Frontal cortex (tissue), 4 donors: Measurements from ENCODE around the gene IL34. TPM values are rescaled to one million over a fixed set of nuclear protein-coding genes. Genes with fewer than 3 reads are reported as not detected.
A peak's percentile ranks its signal among the peaks of the same experiment; 100 is the strongest.

ENCODE experiments used
- DNase-seq, 2 donors: peaks; one replicate each; pipeline ENCODE4 v3.0.0; 2012; ENCODE audit warnings: low spot score in 2 of 2
- FAIRE-seq: peaks from 2 replicates; lab custom pipeline; 2012; peaks lifted over from hg19 to GRCh38; lab: Jason Lieb, UNC
- total RNA-seq: library from RNA; depleted of rRNA; stranded (reverse); fragments of >200 nt; gene quantifications from one replicate; pipeline ENCODE4 v1.2.3, GENCODE V29; 2014
- donor health status: control.
- donor health status: control.
- donor health status: control.

Gene IL34
- total RNA-seq, 1 donor from 2014 or later = 1.6 TPM

DNA sequence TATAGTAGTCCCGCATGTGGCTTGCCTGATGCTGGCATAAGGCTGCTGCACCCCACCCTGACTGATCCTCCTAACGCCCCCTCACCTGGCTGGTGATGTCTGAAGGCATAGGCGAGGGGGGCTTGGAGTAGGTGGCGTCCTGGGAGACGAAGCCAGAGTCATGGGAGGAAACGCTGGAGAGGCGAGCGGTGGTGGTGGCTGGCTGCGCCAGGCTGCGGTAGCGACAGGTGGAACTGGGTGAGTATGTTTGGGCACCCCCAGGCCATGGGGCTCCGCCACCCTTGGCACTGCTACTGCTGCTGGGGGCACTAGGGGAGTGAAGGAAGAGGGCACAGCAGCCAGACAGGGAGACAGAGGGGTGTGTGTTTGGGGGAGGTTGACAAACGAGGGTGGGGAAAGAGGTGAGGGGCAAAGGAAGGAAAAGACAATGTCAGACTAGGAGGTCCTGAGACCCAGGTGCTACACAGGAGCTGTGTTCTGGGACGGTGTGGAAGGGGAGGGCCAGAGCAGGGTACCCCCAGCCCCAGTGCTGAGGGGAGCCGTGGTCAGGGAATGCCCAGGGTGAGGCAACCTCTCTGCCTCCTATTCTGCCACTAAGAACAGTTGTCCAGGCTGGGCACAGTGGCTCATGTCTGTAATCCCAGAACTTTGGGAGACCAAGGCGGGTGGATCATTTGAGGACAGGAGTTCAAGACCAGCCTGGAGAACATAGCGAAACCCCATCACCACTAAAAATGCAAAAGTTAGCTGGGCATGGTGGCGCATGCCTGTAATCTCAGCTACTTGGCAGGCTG is 28.1 kb downstream of the IL34 start:
- no peak for FAIRE-seq
- no peak for DNase-seq

DNA sequence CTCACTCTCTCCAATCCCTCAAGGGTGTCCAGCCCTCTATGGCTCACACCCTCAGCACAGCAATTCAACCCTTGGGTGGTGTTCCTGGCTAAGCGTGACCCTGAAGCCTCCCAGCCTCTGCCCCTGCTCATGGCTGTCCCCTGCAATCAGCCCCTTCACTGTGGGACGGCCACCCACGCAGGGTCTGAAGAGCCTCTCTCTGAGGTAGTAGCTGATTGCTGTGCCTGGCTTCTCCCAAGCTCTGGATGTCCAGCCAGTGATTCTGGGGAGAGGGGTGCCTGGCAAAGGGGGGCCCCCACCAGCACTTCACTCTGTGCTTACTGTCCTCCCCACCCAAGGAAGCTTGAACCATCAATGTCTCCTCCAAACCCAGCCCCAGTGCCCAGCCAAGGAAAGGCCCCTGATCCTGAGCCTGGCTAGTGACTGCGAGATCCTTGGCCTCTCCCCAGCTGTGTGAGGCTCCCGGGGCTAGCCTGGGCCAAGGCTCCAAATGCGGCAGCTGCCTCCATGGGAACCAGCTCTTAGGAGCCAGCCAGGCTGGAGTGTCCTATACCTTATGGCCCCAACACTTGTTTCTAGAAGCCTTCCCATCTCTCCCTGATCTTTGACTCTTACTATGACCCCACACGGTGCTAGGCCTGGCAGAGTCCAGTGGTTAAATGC is 29.6 kb downstream of the IL34 start:
- DNase-seq (no peak), FAIRE-seq (no peak)

DNA sequence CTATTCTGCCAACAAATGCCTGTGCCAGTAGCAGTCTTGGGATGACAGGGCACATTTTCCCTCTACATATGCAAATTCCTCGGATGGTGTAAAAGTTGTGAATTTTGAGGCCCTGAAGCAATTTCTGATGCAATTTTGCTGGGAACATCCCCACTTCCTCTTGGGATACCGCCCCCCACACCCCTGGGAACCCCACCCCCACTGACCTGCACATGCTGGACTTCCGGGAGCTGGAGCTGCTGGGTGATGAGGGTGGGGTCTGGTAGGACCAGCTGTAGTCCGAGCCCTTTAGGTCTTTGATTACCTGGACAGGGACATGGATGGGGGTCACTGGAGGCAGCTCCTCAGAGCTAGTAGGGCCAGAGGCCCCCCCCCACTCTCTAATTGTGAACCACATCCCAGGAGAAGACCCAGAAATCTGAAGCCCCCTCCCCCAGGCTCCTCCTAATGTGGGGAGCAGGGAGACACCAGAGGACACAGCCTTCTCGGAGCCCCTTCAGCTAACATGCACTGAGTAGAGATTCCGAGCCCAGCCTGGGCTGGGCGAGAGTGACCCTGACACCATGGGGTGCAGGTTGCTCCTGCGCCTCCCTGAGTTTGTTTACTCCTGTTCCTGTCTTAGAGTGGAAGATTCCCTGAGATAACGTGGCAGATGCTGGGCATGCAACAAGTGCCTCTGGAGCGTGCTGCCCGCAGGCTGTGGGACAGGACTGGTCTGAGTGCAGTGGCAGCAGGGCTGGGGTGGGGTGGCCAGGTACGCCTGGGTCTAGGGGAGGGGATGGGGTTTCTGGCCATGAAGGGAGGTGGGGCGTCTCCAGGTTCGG is 30.5 kb downstream of the IL34 start:
- DNase-seq (no peak), FAIRE-seq (no peak)

DNA sequence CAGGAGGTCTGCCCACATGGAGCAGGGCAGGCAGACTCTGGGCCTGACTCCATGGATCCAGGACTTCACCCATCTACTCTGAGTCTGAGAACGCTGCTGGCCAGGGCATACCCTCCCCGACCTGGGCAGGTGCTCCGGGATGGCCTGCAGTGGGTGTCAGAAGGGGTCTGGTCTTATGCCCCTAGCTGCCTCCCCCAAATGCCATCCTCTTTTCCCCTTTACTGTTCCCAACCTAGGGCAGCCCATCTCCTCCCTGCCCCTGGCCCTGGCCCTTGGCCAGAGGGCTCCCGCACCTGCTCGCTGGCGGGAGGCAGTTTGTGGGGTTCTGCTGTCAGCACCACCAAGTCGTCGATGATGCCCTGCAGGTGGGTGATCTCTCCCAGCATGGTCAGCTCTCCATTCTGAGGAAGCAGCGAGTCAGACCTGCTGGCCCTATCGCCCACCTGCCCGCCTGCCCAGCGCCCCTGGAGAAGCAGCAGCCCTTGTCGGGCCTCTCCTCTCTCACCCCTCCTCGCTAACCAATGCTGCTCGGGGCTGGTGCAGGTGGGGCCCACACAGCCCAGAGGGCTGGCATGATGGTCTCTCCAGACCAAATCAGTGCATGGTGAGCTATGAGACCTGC is 31.3 kb downstream of the IL34 start:
- DNase-seq = no peak
- no peak for FAIRE-seq

DNA sequence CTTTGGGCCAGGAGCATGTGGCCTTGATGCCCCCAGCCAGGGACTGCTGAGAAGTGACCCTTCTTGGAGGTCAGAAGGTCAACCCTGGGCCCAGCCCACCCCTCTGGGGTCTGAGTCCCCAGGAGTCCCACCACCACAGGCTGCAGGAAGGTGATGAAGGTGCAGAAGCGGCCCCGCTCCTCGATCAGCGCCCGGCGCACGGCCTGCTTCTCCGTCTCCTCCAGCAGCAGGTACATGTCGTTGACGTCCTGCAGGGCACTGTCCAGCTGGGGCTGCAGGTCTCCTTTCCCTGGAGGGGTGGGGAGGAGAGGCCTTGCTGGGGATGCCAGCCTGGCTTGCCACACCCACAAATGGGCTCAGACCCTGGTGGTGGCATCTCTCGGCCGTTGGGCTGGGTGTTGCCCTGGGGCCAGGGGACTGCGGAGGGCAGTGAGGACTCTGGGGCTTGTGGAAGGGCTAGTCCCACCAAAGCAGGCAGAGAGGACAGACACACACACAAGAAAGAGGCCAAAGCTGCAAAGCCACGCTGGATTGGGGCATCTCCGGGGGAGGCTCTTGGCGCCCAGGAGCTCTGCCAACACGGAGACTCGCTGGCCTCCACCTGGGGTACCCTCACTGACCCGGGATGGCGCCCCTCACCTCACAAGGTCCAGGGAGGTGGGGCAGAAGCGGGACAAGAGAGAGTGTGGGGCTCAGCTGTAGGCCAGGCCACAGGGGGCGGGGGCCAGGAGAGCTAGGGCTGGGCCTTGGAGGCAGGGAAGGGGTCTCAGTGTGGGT is 31.9 kb downstream of the IL34 start:
- no peak for FAIRE-seq

DNA sequence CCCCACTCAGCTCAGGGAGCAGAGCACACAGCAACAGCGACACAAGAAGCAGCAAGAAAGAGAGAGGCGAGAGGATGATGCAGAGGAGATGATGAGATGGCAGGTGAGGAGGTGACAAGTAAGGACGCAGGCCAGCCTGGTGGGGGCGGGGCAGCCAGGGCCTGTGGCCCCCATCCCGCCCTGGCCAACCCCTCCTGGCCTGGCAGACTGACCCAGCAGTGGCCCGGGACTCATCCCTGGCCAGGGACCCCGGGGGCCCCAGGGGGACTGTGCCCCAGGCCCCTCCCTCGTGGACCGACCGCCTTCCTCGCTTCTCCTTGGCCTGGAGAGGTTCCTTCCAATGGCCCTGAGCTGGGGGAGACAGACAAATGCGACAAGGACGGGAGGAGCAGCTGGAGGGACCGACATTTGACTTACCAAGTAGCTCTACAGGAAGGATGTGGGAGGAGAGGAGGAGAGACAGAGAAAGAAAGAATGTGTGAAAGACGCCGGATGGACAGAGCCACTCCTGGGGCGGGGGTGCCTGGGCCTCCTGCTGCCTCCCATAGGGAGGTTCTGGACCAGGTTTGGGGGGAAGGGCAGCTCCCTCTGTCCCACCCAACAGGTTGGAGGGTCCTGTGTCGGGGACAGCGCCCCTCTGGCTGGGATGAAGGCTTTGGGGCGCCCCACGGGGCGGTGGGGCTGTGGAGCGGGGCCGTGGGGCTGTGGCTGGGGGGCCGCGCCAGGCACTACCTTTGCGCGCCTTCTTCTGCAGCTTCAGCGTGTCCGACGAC is 32.7 kb downstream of the IL34 start:
- DNase-seq = no peak
- no peak for FAIRE-seq

More for the DNA sequence above, 31.9 kb downstream of the IL34 start:
- no peak for DNase-seq

DNA sequence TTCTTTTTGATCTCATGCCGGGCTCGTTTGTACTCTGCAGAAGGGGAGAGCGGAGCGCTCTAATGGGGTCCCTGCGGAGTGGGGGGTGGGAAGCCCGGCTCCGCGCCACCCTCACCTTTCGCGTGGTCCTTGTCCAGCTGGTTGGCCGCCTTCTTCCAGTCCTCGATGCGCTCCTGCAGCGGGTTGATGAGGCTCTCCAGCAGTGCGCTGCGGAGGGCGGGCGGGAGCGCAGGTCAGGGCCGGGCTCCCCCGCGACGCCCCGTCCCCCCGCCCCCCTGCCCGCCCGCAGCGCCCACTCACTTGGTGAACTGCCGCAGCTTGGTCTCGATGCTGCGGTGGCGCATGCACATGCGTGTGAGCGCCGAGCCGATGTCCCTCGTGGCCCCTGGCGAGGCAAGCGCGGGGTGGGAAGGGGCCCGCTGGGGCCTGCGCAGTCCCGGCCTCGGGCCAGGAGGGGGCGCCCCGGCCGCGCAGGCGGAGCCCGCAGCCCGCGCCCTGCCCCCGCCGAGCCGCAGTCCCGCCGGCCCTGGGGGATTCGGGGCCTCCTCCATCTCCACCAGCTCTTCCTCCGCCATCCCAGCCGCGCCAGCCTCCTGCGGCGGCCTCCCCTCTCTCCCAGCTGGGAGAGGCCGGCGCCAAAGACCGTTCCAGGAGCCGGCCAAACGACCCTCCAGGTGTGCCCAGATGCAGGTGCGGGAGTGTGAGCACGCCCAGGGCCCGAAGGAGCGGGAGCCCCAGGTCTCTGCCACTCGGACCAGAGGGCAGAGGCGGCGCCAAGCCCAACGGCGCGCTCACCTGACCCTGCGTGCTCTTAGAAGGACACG is 33.5 kb downstream of the IL34 start:
- no peak for FAIRE-seq

DNA sequence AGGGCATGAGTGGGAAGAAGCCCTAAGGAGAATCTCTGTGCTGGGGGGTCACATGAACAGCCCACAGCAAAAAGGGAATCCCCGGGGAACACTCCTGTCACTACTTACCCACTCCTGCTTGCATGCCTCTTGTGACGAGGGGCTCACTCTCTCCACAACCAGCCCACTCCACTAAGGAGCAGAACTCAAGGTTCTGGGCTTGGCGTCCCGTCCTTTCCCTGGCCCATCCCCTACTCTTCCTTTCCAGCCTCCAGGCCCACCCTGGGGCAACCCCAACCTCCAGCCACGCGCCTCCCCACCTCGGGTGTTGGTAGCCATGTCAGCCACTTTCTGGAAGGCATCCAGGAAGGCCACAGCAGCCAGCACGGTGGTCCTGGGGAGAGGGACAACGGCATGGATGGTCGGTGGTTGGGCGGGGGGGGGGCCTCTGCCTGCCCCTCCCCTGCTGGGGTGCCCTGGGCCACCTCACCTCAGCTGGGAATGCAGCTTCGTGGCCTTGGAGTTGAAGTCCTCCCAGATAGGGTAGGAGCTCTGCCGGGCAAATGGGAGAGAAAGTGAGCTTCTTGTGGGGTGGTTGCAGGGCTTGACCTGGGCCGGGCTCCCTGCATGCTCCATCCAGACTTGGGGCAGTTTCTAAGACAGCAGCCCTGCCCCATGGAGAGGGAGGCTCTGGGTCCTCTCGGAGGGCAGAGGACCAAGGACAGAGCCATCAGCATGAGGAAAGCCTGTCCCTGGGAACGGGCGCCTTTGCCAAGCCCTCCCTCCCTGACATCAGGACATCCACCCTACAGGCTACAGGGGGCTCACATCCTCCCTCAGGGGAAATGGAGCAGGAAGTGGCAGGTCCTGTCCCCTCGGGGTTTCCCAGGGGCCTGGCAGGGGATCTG is 34.4 kb downstream of the IL34 start:
- no peak for FAIRE-seq
- DNase-seq = no peak

More for the DNA sequence above, 33.5 kb downstream of the IL34 start:
- peak; percentile 78 to 88 for DNase-seq

DNA sequence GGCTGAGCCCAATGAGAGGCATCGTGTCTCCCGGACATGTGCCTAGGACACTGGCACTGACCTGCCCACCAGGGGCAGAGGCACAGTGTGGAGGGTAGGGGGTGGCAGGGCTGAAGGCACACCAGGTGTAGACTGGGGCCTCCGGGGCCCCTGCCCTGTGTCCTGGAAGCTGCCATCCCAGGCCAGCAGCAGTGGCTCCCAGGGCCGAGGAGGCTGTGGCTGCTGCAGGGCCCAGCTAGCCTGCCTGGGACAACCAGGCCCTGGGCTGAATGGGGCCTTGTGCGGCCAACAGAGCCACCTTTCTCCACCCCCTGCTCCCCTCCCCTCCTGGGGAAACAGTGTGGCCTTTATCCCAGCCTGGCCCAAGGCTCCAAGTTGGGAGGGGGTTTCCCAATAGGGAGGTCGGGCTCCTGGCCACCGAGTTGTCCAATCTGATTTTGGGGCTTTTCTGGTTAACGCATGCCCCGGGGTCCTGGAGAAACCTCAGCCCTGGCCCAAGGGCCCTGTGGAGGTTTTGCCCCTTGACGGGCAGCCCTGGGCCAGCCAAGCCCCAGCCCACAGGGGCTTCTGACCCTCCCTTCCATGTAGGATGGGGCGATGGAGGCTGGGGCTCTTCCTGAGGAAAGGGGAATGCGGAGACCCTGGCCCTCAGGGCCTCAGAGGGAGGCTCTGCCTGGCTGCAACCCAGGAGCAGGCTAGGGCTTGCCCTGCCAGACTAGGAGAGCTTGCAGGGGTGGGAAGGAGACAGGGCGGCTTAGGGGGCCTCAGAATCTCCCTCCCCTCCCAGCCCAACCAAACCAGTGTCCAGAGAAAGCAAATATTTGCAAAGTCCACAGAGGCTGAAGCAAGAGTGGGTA is 35.3 kb downstream of the IL34 start:
- peak; percentile 76 to 88 for DNase-seq
- no peak for FAIRE-seq

DNA sequence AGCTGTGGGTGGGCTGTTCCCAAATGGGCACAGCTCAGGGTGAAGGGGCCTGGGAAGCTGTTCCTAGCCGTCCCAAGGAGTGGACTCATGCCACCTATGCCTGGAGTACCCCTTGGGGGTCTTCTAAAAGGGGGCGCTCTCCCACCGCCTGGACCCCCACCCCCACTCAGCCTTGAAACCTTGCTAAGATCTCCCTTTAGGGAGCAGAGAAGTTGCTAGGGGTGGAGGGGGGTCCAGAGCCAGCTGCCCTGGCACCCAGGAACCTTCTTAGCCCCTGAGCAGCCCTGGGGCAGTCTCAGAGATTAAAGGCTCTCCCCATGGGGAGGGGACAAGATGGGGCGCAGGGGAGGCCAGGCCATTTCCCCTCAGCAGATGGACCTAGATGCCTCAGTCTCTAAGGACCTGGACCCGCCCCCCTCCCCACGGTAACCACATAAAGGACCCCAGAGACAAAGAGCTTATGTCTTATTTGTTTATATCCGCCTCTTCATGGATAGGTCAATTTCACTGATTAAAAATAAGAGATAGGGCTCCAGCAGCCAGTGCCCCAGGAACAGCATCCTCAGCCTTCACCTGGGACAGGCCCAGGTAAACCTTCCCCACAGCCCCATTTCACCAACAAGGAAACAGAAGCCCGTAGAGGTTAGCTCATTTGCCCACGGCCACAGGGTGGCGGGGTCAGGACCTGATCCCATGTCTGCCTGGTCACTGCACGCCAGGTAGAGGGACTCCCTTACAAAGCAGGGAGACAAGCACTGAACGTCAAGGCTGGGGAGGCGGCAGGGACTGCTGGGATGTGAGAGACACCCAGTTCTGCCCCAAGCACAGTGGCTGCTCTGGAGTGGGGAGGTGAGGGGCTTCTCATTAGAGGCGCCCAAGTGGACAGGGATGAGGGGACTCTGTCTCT is 36.1 kb downstream of the IL34 start:
- FAIRE-seq (no peak), DNase-seq (no peak)

DNA sequence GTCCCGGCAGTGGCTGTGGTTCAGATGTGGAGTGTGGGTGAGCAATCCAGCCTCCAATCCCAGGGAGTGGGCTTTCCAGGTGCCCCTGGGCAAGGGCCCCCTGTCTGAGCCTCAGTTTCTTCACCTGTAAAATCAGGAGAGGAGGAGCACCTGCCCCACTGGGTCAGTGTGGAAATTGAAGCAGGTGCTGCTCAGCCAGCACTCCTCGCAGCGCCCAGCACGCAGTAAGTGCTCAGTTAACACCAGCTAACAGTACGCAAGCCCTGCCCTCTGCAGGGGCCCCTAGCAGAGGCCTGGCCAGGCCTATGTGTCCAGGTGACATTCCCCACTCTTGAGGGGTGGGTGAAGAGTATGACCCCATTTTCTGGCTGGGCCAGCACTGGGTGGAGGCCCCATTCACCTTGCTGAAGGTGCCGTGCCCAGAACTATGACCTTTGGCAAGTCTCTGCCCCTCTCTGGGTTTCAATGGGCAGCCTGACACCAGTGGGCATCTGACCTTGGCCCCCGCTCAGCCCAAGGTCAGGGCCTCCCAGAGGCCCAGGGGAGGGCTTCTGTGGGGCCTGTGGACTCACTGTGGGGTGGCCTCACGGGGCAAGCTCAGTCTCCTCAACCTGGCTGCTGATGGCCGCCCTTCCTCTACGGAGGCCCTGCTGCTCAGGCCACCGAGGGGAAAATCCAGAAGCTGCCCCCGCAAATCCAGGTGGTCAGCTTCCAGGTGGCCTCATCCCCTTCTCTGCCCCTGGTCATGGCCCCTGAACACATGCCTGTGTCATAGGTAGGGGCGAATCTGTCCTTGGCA is 37.0 kb downstream of the IL34 start:
- DNase-seq (no peak), FAIRE-seq (no peak)

DNA sequence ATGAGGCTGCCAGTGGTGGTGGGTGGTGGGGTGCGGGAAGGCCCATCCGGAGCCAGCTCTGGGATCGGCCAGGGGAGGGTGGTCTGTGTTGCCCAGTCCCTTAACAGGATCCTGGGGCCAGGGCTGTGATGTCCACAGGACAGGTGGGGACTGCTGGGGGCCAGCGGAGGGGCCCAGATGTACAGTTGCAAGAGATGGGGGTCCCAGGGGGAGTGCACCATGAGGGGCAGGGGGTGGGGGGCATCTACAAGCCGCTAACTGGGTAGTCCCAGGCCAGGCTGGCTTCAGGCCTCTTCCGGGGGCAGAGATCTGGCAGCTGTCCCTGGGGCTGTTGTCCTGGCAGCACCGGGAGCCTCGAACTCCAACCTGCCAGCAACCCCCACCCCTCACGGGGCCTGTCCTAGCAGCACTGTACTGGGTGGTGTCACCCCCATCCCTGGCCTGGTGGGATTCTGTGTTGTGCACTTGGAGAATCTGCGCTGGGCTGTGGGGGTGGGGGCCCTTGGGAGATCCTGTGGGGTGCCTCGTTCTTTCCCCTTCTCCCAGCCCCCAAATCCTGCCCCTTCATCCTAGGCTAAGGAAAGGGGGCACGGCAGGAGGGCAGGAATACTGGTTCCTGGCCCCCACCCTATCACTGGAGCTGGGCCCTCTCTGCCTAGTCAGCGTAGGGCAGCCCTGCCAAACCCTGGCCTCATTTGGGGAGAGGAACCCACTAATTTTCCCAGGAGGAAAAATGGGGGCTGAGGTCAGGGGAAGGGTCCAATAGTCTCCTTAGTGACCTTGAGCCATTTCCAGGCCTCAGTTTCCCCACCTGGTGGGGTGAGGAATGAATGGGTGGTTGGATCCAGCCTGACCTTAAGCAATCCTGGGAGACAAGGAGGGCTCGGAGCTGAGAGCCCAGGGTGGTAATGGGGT is 38.0 kb downstream of the IL34 start:
- FAIRE-seq (no peak), DNase-seq (no peak)
